AG09309 (cell line): ENCODE results near the gene TBCK.

Experiments
- DNase-seq: peaks from one replicate; pipeline ENCODE4 v3.0.0-alpha.2; 2010; ENCODE audit warnings: low read depth
- H3K4me3 ChIP-seq: 2 replicates; pipeline ENCODE4 v1.5.1; 2011; ENCODE audit warnings: mild to moderate bottlenecking, low read depth, low read length, moderate library complexity; ENCODE audit not compliant: control insufficient read depth
- CTCF ChIP-seq: IDR thresholded peaks from 2 replicates; pipeline ENCODE4 v1.5.1; 2011; ENCODE audit warnings: mild to moderate bottlenecking, low read depth, low read length, inconsistent platforms; ENCODE audit not compliant: insufficient read depth, control insufficient read depth; ENCODE audit errors: missing control alignments

The TBCK gene

GRCh38 chr4:106353786-106354185 is 37.8 kb upstream of the TBCK start:
- no peak for TF ChIP-seq CTCF
- no peak overlapping the region for H3K4me3 ChIP-seq
- no peak for DNase-seq

- no peak for TF ChIP-seq CTCF
- no peak for DNase-seq
- no peak overlapping the region for H3K4me3 ChIP-seq
Observed at GRCh38 chr4:106351016-106351415, 35.0 kb upstream of the TBCK start.

GRCh38 chr4:106347167-106347566 is 31.2 kb upstream of the TBCK start:
- no peak for DNase-seq
- no peak overlapping the region for H3K4me3 ChIP-seq
- TF ChIP-seq CTCF, result no peak

GRCh38 chr4:106344647-106344970 is 28.6 kb upstream of the TBCK start:
- DNase-seq, result no peak
- no peak overlapping the region for H3K4me3 ChIP-seq
- TF ChIP-seq CTCF, result no peak

GRCh38 chr4:106343865-106344646 is 28.0 kb upstream of the TBCK start:
- no peak for DNase-seq
- no peak for TF ChIP-seq CTCF
- no peak overlapping the region for H3K4me3 ChIP-seq

- no peak for DNase-seq
Observed at GRCh38 chr4:106340774-106341173, 24.8 kb upstream of the TBCK start.

More at GRCh38 chr4:106340774-106341173, 24.8 kb upstream of the TBCK start:
- no peak for TF ChIP-seq CTCF
- H3K4me3 ChIP-seq, result no peak overlapping the region
